EH (cell line): ENCODE measurements around the gene MMP7.

ENCODE experiments used
- DNase-seq: peaks from one replicate; pipeline ENCODE4 v3.0.0-alpha.2; 2015; ENCODE audit warnings: low read depth

The MMP7 gene

DNA sequence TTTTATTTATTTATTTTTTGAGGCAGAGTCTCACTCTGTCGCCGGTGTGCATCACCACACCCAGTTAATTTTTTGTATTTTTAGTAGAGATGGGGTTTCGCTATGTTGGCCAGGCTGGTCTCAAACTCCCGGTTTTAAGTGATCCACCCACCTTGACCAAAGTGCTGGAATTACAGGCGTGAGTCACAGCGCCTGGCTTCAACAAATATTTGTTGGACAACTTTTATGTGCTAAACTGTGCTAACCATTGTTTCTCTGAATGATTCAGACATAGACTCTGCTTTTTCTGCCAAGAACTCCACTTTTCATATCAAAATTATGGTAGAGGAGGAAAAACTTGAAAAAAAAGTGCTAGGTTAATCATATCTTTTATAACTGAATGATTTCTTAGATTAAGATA, 36.3 kb downstream of the MMP7 start:
- peak; percentile 52 for DNase-seq

GRCh38 chr11:102493524-102493923, 37.0 kb downstream of the MMP7 start:
- DNase-seq = no peak

- DNase-seq = no peak
These were observed 38.6 kb downstream of the MMP7 start for GRCh38 chr11:102491969-102492368.

- DNase-seq = no peak
These were observed 41.1 kb downstream of the MMP7 start for GRCh38 chr11:102489186-102490145.

GRCh38 chr11:102488208-102488607, 42.3 kb downstream of the MMP7 start:
- DNase-seq = no peak

GRCh38 chr11:102487214-102487613, 43.3 kb downstream of the MMP7 start:
- DNase-seq = peak; percentile 6

GRCh38 chr11:102486584-102486983, 44.0 kb downstream of the MMP7 start:
- DNase-seq = no peak

GRCh38 chr11:102485095-102485722, 45.3 kb downstream of the MMP7 start:
- peak; percentile 14 for DNase-seq

GRCh38 chr11:102482433-102482832, 48.1 kb downstream of the MMP7 start:
- no peak for DNase-seq

- DNase-seq = no peak
These were observed 50.8 kb downstream of the MMP7 start for GRCh38 chr11:102479733-102480132.

GRCh38 chr11:102478673-102479299, 51.8 kb downstream of the MMP7 start:
- DNase-seq = no peak

DNA sequence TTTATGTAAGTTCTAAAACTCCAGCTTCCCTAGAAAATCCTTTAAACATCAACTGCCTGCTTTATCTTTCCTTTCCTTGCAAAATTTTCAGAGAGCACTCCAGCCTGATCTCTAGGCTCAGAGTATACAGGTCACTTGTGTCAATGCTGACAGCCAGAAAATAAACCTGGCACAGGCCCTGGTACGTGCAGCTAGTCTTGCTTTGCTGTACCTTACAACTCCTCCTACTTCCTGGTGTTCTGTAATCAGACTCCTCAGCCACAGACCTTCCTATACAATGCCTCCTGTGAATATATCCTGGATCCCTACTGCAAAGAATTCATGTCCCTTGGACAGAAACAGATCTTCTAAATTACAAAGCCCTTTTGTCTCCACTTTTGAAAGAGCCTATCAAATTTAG, 53.7 kb downstream of the MMP7 start:
- peak; percentile 7 for DNase-seq

DNA sequence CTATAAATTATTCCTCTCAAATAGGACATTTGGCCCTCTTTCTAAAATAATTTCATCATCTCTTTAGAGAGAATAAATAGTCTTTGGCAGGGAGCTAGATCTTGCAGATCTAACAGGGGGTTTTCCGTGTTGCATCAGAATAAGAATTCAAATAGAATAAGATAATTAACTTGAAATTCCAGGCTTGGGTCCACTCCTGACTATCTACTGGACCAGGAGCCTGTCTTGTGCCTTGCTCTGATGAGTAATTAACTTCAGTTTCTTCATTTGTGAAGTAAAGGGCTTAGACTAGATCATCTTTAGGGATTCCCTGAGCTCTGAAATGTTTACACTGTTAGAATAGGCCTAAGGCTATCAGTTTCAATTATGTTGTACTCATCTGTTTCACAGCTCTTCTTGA, 54.5 kb downstream of the MMP7 start:
- DNase-seq = peak; percentile 22

DNA sequence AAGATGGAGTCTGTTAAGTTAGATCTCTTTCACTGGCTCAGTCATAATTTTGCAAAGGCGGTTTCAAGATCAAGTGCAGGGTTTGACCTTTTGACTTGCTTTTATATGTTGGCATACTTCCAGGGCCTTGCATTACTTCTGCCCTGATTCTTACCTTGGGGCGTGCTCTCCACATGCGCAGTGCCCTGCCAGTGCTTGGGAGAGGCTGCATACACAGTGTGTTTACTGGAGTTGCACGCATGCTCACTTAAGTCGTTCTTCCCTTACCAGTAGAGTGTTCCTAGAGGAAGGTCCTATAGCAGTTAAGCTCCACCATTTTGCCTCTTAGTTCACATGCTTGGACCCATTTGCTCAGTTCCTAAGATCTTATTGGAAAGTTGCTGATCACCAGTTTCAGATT, 57.0 kb downstream of the MMP7 start:
- no peak for DNase-seq

GRCh38 chr11:102472127-102472526, 58.4 kb downstream of the MMP7 start:
- DNase-seq = no peak

DNA sequence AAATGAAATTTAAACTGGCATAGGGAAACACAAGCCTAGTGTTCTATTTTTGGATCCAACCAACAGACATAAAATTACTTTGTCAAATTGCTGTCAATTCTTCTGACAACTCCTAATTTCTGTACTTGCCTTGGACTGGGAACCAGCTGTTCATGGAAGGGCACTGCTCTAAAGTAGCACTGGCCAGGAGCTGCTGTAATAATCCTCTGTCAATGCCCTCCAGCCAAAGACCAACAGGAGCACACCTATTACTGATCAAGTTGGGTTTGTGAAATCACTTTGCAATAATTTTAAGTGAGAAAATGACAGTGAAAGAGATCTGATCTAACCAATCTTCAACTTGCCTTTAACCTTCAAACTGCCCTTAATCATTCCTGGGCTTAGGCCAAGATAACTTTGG, 59.1 kb downstream of the MMP7 start:
- no peak for DNase-seq
